SK-N-SH (cell line): Measurements from ENCODE around the gene COX5A. TPM values are rescaled to one million over a fixed set of nuclear protein-coding genes. Genes with fewer than 3 reads are reported as not detected.

Experiments used
- CTCF ChIA-PET: fragments of 300-600, 350-600 bp; formaldehyde crosslinking; extraction: SDS; loops from one replicate; lab custom pipeline; 2021; lab: Yijun Ruan, JAX
- POLR2A ChIA-PET: fragments of 350-600 bp; sonication (Branson Sonifier 250); formaldehyde crosslinking; extraction: SDS; loops from one replicate; lab custom pipeline; 2020; ENCODE audit warnings: antibody characterized with exemption, inconsistent platforms; lab: Yijun Ruan, JAX
- DNase-seq: peaks from one replicate; pipeline ENCODE4 v3.0.0; 2012
- H2AFZ ChIP-seq: fragments of 200-600 bp; sonication (generic); 2 replicates; pipeline ENCODE4 v1.8.1; 2016; ENCODE audit warnings: antibody characterized with exemption, mild to moderate bottlenecking, low read depth
- H3F3A ChIP-seq: fragments of 200-600 bp; sonication (generic); replicated peaks from 2 replicates; pipeline ENCODE3; 2016; ENCODE audit warnings: antibody characterized with exemption, mild to moderate bottlenecking; ENCODE audit not compliant: insufficient read depth
- H3K27ac ChIP-seq, 2 experiments: fragments of 200-500 bp in 1 of 2; fragments of 200-600 bp in 1 of 2; sonication (Bioruptor generic) in 1 of 2; sonication (generic), shearing (Covaris generic) in 1 of 2; 2 replicates each; pipeline versions ENCODE4 v1.5.1 to v1.6.1; 2014 to 2016; ENCODE audit warnings: low read depth in 2 of 2, inconsistent platforms in 1 of 2, low read length in 1 of 2, mild to moderate bottlenecking in 1 of 2, mixed read lengths in 1 of 2
- H3K27me3 ChIP-seq: fragments of 200-600 bp; sonication (generic), shearing (Covaris generic); 2 replicates; pipeline ENCODE4 v1.6.1; 2016; ENCODE audit warnings: mixed run types; ENCODE audit not compliant: insufficient read depth
- H3K36me3 ChIP-seq, 2 experiments: fragments of 200-500 bp in 1 of 2; fragments of 200-600 bp in 1 of 2; sonication (Bioruptor generic) in 1 of 2; sonication (generic) in 1 of 2; replicated peaks in 1 of 2; 2 replicates each; pipeline versions ENCODE3 to v1.5.1; 2014 to 2016; ENCODE audit warnings: low read length in 1 of 2, mild to moderate bottlenecking in 1 of 2; ENCODE audit not compliant: insufficient read depth in 2 of 2, control insufficient read depth in 1 of 2
- H3K4me1 ChIP-seq, 2 experiments: fragments of 200-500 bp in 1 of 2; fragments of 200-600 bp in 1 of 2; sonication (Bioruptor generic) in 1 of 2; sonication (generic), shearing (Covaris generic) in 1 of 2; 2 replicates each; pipeline versions ENCODE4 v1.5.1 to v1.6.1; 2014 to 2016; ENCODE audit warnings: low read depth in 1 of 2, low read length in 1 of 2, mixed run types in 1 of 2; ENCODE audit not compliant: insufficient read depth in 2 of 2, control insufficient read depth in 1 of 2
- H3K4me2 ChIP-seq: fragments of 200-600 bp; sonication (generic), shearing (Covaris generic); 2 replicates; pipeline ENCODE4 v1.6.1; 2017; ENCODE audit warnings: mixed run types
- H3K4me3 ChIP-seq, 2 experiments: fragments of 200-500 bp in 1 of 2; fragments of 200-600 bp in 1 of 2; sonication (Bioruptor generic) in 1 of 2; sonication (generic), shearing (Covaris generic) in 1 of 2; 2 replicates each; pipeline versions ENCODE4 v1.5.1 to v1.8.1; 2014 to 2016; ENCODE audit warnings: low read depth in 2 of 2, inconsistent platforms in 1 of 2, low read length in 1 of 2, mild to moderate bottlenecking in 1 of 2, mixed read lengths in 1 of 2, moderate library complexity in 1 of 2
- H3K79me2 ChIP-seq: fragments of 200-600 bp; sonication (generic); 2 replicates; pipeline ENCODE4 v1.8.1; 2017; ENCODE audit warnings: mild to moderate bottlenecking; ENCODE audit not compliant: insufficient read depth
- H3K9ac ChIP-seq: fragments of 200-600 bp; sonication (generic); 2 replicates; pipeline ENCODE4 v1.6.1; 2017; ENCODE audit warnings: mixed run types
- H3K9me2 ChIP-seq: fragments of 200-600 bp; sonication (generic); 2 replicates; pipeline ENCODE4 v1.6.1; 2017; ENCODE audit warnings: mixed run types
- H3K9me3 ChIP-seq: fragments of 200-600 bp; sonication (generic); 2 replicates; pipeline ENCODE4 v1.6.1; 2017; ENCODE audit warnings: mixed run types, mild to moderate bottlenecking, moderate library complexity
- H4K20me1 ChIP-seq: fragments of 200-600 bp; sonication (generic); 2 replicates; pipeline ENCODE4 v1.6.1; 2017; ENCODE audit warnings: mild to moderate bottlenecking, mixed run types; ENCODE audit not compliant: insufficient read depth
- EZH2phosphoT487 ChIP-seq: fragments of 200-600 bp; sonication (generic); IDR thresholded peaks from 2 replicates; pipeline ENCODE4 v1.6.1; 2017; ENCODE audit warnings: low read depth, mixed run types, mild to moderate bottlenecking, antibody characterized with exemption, moderate library complexity, borderline replicate concordance
- JUND ChIP-seq: IDR thresholded peaks from 2 replicates; pipeline ENCODE4 v1.4.0; 2012
- MEF2A ChIP-seq: IDR thresholded peaks from 2 replicates; pipeline ENCODE4 v1.4.0; 2012; ENCODE audit warnings: low read depth, borderline replicate concordance
- RAD21 ChIP-seq: IDR thresholded peaks from 2 replicates; pipeline ENCODE4 v1.6.1; 2012; ENCODE audit warnings: mild to moderate bottlenecking, low read length
- REST ChIP-seq: IDR thresholded peaks from 2 replicates; pipeline ENCODE4 v1.6.1; 2012; ENCODE audit warnings: mild to moderate bottlenecking, low read depth, low read length, moderate library complexity
- RFX5 ChIP-seq: IDR thresholded peaks from 2 replicates; pipeline ENCODE4 v1.6.1; 2012; ENCODE audit warnings: mild to moderate bottlenecking, improper control_type of control experiment, low read length
- TEAD4 ChIP-seq: IDR thresholded peaks from 2 replicates; pipeline ENCODE4 v1.4.0; 2012; ENCODE audit warnings: mild to moderate bottlenecking, borderline replicate concordance; ENCODE audit not compliant: insufficient read depth
- USF1 ChIP-seq: IDR thresholded peaks from 2 replicates; pipeline ENCODE4 v1.4.0; 2012; ENCODE audit warnings: low read depth, borderline replicate concordance
- WGBS: methylation state at CpG from one replicate; pipeline ENCODE4 v1.1.6; 2017; ENCODE audit warnings: low lambda C conversion rate; 5-methylcytosine and 5-hydroxymethylcytosine counted together
- polyA plus RNA-seq, 3 experiments: library from polyadenylated mRNA; depleted of rRNA; stranded (reverse); fragments of >200 nt; gene quantifications; 2 replicates each; pipeline ENCODE4 v1.2.3, GENCODE V29; 2012
- TF ChIP-seq, protein P1 (sequence below): fragments of 200-600 bp; sonication (generic); IDR thresholded peaks from 2 replicates; pipeline ENCODE4 v1.6.1; 2017; ENCODE audit warnings: antibody characterized with exemption, mild to moderate bottlenecking, moderate library complexity

The COX5A gene
- polyA plus RNA-seq, 1 of the 3 experiments (the other 2 are of a cell fraction) = 158 TPM

- CTCF ChIA-PET = interaction anchor here (0.6 to 1.5 kb wide), 5 partner anchors 12 to 84 kb away, joined by 3 to 5 read pairs (median 3); no protein-coding TSS in a partner anchor
Observed at GRCh38 chr15:74976159-74976558, 38.3 kb upstream of the COX5A start.

GRCh38 chr15:74967670-74968069, 29.8 kb upstream of the COX5A start:
- Histone ChIP-seq H3K27ac (no peak overlapping the region), H3K9ac (no peak overlapping the region), H2AFZ (no peak overlapping the region), H3K9me3 (no peaks in the 10 kb centered on the region), H3K4me3 (no peak overlapping the region), H3K79me2 (no peaks in the 10 kb centered on the region), H3K36me3 (no peaks in the 10 kb centered on the region), H3K4me2 (no peak overlapping the region), H3K27me3 (no peaks in the 10 kb centered on the region), H3F3A (peaks cover 5% of the 10 kb centered on the region), H4K20me1 (no peaks in the 10 kb centered on the region), H3K9me2 (no peaks in the 10 kb centered on the region), H3K4me1 (peaks cover 7% of the 10 kb centered on the region in 2 experiments; a peak in 2 of 4 replicates)
- WGBS = 97% methylated on average over 5 of the region's 5 CpGs
- ChIA-PET POLR2A (interaction anchor here (1.1 kb wide), 1 partner anchor 28 kb away, joined by 3 read pairs; the partner anchor contains the start of gene SCAMP5), CTCF (interaction anchor here (0.9 to 1.3 kb wide), 3 partner anchors 9 to 199 kb away, joined by 3 read pairs; no protein-coding TSS in a partner anchor)
- no peak for TF ChIP-seq RFX5
- TF ChIP-seq JUND = no peak
- no peak for TF ChIP-seq USF1
- no peak for TF ChIP-seq RAD21
- no peak for TF ChIP-seq MEF2A
- no peak for TF ChIP-seq REST
- no peak for TF ChIP-seq TEAD4
- DNase-seq = no peak

More at GRCh38 chr15:74976159-74976558, 38.3 kb upstream of the COX5A start:
- Histone ChIP-seq H3K9me2 (no peaks in the 10 kb centered on the region), H3K9me3 (no peaks in the 10 kb centered on the region), H3K9ac (no peak overlapping the region), H3K36me3 (no peaks in the 10 kb centered on the region)
- DNase-seq = no peak
- TF ChIP-seq EZH2phosphoT487 = no peak
- TF ChIP-seq, protein P1, sequence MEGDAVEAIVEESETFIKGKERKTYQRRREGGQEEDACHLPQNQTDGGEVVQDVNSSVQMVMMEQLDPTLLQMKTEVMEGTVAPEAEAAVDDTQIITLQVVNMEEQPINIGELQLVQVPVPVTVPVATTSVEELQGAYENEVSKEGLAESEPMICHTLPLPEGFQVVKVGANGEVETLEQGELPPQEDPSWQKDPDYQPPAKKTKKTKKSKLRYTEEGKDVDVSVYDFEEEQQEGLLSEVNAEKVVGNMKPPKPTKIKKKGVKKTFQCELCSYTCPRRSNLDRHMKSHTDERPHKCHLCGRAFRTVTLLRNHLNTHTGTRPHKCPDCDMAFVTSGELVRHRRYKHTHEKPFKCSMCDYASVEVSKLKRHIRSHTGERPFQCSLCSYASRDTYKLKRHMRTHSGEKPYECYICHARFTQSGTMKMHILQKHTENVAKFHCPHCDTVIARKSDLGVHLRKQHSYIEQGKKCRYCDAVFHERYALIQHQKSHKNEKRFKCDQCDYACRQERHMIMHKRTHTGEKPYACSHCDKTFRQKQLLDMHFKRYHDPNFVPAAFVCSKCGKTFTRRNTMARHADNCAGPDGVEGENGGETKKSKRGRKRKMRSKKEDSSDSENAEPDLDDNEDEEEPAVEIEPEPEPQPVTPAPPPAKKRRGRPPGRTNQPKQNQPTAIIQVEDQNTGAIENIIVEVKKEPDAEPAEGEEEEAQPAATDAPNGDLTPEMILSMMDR = 0 out of 2 replicates have a peak, but pooled peaks have one; percentile 13
- TF ChIP-seq, all 33 proteins: peak for 1
- Histone ChIP-seq H4K20me1 (no peaks in the 10 kb centered on the region), H3K79me2 (no peaks in the 10 kb centered on the region), H3K4me3 (no peak overlapping the region), H3K4me2 (no peak overlapping the region), H3K27me3 (no peaks in the 10 kb centered on the region), H2AFZ (no peak overlapping the region), H3F3A (peaks cover 5% of the 10 kb centered on the region), H3K4me1 (peaks cover 0 to 4% of the 10 kb centered on the region in 2 experiments; a peak in 1 of 4 replicates), H3K27ac (no peak overlapping the region)
- POLR2A ChIA-PET = no interaction called here
- 64% methylated on average over 1 of the region's 1 CpG for WGBS
